Gastroesophageal sphincter (tissue), 4 donors: ENCODE results near the gene CNTNAP5. TPM values are rescaled to one million over a fixed set of nuclear protein-coding genes. Genes with fewer than 3 reads are reported as not detected.

Experiments used
- ATAC-seq: fragments of 150-250 bp; one replicate; pipeline ENCODE4 v1.9.1; 2016; ENCODE audit warnings: mild to moderate bottlenecking, moderate library complexity
- H3K27ac ChIP-seq, 4 donors: fragments of 200-600 bp; sonication (generic) in 3 of 4; 1 replicate in 3 of 4; 2 replicates in 1 of 4; pipeline ENCODE4 v1.5.1; 2016 to 2019
- H3K27me3 ChIP-seq: fragments of 200-600 bp; sonication (generic); one replicate; pipeline ENCODE4 v1.5.1; 2019
- H3K36me3 ChIP-seq, 2 donors: fragments of 200-600 bp; sonication (generic); one replicate each; pipeline ENCODE4 v1.5.1; 2019; ENCODE audit warnings: control low read depth in 1 of 2
- H3K4me1 ChIP-seq, 3 donors: fragments of 200-600 bp; sonication (generic); 1 replicate in 2 of 3; 2 replicates in 1 of 3; pipeline ENCODE4 v1.5.1; 2016 to 2019; ENCODE audit warnings: control low read depth in 2 of 3
- H3K4me3 ChIP-seq, 2 donors: fragments of 200-600 bp; sonication (generic); one replicate each; pipeline ENCODE4 v1.5.1; 2019; ENCODE audit warnings: mild to moderate bottlenecking in 1 of 2, moderate library complexity in 1 of 2
- H3K9me3 ChIP-seq, 3 donors: fragments of 200-600 bp; sonication (generic); one replicate each; pipeline ENCODE4 v1.5.1; 2017 to 2019; ENCODE audit warnings: control low read depth in 2 of 3
- EP300 ChIP-seq: sonication (generic); formaldehyde crosslinking; IDR thresholded peaks from one replicate; pipeline ENCODE4 v1.6.1; 2017; ENCODE audit warnings: antibody characterized with exemption, mild to moderate bottlenecking
- POLR2A ChIP-seq, 2 donors: fragments of 450-650 bp; IDR thresholded peaks; one replicate each; pipeline ENCODE4 v1.6.1; 2017; ENCODE audit warnings: antibody characterized with exemption in 2 of 2, mild to moderate bottlenecking in 2 of 2, moderate library complexity in 1 of 2
- POLR2AphosphoS5 ChIP-seq: sonication (generic); formaldehyde crosslinking; IDR thresholded peaks from one replicate; pipeline ENCODE4 v1.6.1; 2017; ENCODE audit warnings: antibody characterized with exemption
- WGBS, 2 donors: methylation state at CpG; one replicate each; pipeline ENCODE4 v1.1.5; 2018; ENCODE audit warnings: low coverage in 1 of 2; 5-methylcytosine and 5-hydroxymethylcytosine counted together
- total RNA-seq, 4 donors: library from RNA; depleted of rRNA; stranded (reverse); fragments of >200 nt; gene quantifications; one replicate each; pipeline ENCODE4 v1.1.0, GENCODE V29; 2016
- TF ChIP-seq, protein P1 (sequence below), 4 experiments: fragments of 200-600 bp in 2 of 4; fragments of 450-650 bp in 2 of 4; sonication (generic) in 1 of 4; IDR thresholded peaks; one replicate each; pipeline ENCODE4 v1.5.1; 2017 to 2019; ENCODE audit warnings: antibody characterized with exemption in 4 of 4, mild to moderate bottlenecking in 2 of 4, moderate library complexity in 2 of 4

Gene CNTNAP5
- total RNA-seq, 4 donors from 2014 or later = 3.2 TPM; not detected in 3

DNA sequence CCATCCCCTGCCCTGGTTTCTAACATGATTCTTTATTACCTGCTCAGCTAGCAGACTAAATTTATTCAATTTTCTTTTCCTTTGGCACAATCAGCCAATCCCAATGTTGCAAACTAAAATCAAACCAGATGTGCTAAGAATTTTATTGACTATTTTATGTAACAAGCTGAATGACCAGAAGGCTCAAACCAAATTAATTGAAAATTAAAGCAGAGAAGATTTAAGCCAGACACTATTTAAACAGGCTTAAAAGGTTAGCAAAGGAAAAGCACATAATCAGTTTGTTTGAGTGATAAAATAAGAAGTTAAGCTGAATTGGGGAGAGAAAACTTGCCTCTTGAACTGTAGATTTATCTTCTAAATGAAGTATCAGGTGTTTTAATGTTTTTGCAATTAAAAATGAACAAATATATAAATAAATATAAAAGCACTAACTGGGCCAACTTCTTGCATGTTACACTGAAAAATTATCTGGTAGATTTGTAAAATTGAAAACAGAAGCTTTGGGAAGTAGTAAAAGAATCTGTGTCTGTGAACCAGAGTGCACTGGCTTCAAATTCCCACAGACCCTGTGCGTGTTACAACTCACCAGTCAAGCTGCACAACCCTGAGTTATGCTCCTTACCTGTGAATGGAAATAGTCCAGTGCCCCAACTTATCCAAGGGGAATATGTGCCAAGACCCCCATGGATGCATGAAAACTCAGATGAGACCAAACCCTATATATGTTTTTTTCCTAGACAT lies 283.4 kb downstream of the CNTNAP5 start:
- H3K4me3 ChIP-seq = no peak overlapping the region
- no peaks in the 10 kb centered on the region for H3K36me3 ChIP-seq
- no peak for ATAC-seq
- no peaks in the 10 kb centered on the region for H3K27me3 ChIP-seq
- 70 to 83% methylated on average over 1 of the region's 1 CpG for WGBS, 2 donors
- no peaks in the 10 kb centered on the region for H3K9me3 ChIP-seq
- no peaks in the 10 kb centered on the region for H3K4me1 ChIP-seq
- no peak for TF ChIP-seq POLR2AphosphoS5
- no peak for TF ChIP-seq EP300
- no peak for TF ChIP-seq POLR2A (IDR thresholded peaks at IDR 0.05)
- TF ChIP-seq, protein P1, sequence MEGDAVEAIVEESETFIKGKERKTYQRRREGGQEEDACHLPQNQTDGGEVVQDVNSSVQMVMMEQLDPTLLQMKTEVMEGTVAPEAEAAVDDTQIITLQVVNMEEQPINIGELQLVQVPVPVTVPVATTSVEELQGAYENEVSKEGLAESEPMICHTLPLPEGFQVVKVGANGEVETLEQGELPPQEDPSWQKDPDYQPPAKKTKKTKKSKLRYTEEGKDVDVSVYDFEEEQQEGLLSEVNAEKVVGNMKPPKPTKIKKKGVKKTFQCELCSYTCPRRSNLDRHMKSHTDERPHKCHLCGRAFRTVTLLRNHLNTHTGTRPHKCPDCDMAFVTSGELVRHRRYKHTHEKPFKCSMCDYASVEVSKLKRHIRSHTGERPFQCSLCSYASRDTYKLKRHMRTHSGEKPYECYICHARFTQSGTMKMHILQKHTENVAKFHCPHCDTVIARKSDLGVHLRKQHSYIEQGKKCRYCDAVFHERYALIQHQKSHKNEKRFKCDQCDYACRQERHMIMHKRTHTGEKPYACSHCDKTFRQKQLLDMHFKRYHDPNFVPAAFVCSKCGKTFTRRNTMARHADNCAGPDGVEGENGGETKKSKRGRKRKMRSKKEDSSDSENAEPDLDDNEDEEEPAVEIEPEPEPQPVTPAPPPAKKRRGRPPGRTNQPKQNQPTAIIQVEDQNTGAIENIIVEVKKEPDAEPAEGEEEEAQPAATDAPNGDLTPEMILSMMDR (IDR thresholded peaks at IDR 0.05) = no peak
- no peak overlapping the region for H3K27ac ChIP-seq

DNA sequence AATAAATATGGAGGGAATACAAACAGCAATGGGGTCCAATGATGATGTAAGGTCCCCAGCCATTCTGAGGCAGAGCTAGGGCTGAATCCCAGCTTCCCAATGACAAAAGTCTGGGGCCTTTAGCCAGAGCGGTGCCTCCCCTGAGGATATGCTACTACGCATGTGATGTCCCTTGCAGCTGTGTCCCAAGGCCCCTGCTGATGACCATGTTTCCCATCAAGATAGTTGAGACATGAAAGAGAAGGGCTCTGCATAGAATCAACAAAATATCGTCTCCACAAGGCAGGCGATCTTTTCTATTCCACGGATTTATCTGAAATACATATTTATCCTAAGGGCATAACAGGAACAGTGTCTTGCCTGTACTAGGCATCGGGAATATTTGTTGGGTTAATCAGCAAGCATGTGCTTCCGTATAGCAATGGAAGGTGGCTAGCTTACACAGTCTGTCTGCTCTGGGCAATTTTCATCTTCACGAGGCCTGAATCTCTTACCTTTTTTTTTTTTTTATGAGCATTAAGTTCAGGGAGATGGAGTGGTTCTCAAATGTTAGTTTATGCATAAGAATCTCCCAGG lies 284.6 kb downstream of the CNTNAP5 start:
- Histone ChIP-seq H3K36me3 (no peaks in the 10 kb centered on the region), H3K9me3 (no peaks in the 10 kb centered on the region), H3K4me3 (no peak overlapping the region), H3K27me3 (no peaks in the 10 kb centered on the region), H3K4me1 (no peaks in the 10 kb centered on the region), H3K27ac (no peak overlapping the region)
- ATAC-seq = no peak
- 81 to 90% methylated on average over 7 to 8 of the region's 8 CpGs for WGBS, 2 donors
- TF ChIP-seq POLR2AphosphoS5 = no peak
- no peak for TF ChIP-seq POLR2A (IDR thresholded peaks at IDR 0.05)
- TF ChIP-seq, protein P1 (IDR thresholded peaks at IDR 0.05) = no peak
- TF ChIP-seq EP300 = no peak

DNA sequence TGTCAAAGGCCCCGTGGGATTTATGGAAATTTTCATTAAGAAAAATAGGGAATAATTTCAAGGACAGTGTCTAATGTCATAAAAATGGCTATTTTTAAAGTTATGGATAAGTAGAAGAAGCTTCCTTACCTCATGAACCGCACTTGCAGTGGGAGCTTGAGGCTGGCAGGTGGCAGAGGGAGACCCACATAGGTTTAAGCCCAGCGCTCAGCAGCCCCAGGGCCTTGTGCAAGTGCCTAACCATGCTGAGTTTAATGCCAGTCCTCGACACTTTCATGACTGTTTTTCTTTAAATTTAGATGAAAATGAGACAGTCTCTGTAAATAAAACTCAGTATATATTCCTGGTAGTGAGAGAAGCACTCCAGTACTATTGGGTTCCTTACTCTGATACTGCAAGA lies 285.6 kb downstream of the CNTNAP5 start:
- Histone ChIP-seq H3K27me3 (no peaks in the 10 kb centered on the region), H3K9me3 (no peaks in the 10 kb centered on the region), H3K4me3 (no peak overlapping the region), H3K4me1 (peaks cover 0 to 7% (median 0%) of the 10 kb centered on the region in 3 donors), H3K36me3 (no peaks in the 10 kb centered on the region), H3K27ac (no peak overlapping the region)
- ATAC-seq = no peak
- TF ChIP-seq POLR2A (IDR thresholded peaks at IDR 0.05) (no peak), EP300 (no peak), POLR2AphosphoS5 (no peak)
- TF ChIP-seq, protein P1 (IDR thresholded peaks at IDR 0.05) = no peak
- 96% methylated on average over 4 of the region's 4 CpGs; no CpG with 5 or more reads in 1 of the 2 donors for WGBS, 2 donors

DNA sequence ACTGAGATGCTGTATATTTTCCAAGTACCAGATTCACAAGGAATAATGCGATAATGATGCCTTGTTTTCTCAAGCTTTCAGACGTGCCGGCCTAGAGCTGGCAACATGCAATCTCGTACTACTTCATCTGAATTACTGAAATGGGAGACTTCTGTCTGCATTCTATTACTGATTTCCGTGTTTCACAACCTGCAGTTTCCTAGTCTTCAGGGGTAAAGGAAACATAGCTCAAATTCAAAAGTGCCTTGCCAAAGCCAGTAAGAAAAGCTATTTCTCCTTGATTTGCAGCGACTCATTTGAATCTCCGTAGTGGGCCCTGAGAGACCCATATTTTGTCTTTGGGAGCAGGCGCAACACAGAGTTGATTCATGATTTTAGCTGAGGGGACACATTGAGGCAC lies 289.0 kb downstream of the CNTNAP5 start:
- TF ChIP-seq EP300 (no peak), POLR2A (IDR thresholded peaks at IDR 0.05) (no peak), POLR2AphosphoS5 (no peak)
- TF ChIP-seq, protein P1 (IDR thresholded peaks at IDR 0.05) = no peak
- H3K4me3 ChIP-seq = no peak overlapping the region
- H3K27ac ChIP-seq = no peak overlapping the region
- peaks cover 0 to 21% (median 0%) of the 10 kb centered on the region in 3 donors for H3K4me1 ChIP-seq
- WGBS, 2 donors = 84 to 92% methylated on average over 5 to 8 of the region's 8 CpGs
- no peaks in the 10 kb centered on the region for H3K9me3 ChIP-seq
- no peaks in the 10 kb centered on the region for H3K27me3 ChIP-seq
- no peaks in the 10 kb centered on the region for H3K36me3 ChIP-seq
- no peak for ATAC-seq
